H9 (cell line): Measurements from ENCODE around the gene RFNG. TPM values are rescaled to one million over a fixed set of nuclear protein-coding genes. Genes with fewer than 3 reads are reported as not detected.

Source experiments
- DNase-seq: peaks from one replicate; pipeline ENCODE4 v3.0.0-alpha.2; 2017
- H2AFZ ChIP-seq: one replicate; pipeline ENCODE4 v1.6.1; 2013; ENCODE audit warnings: mild to moderate bottlenecking, low read length, control low read depth, moderate library complexity
- H2AK5ac ChIP-seq: 2 replicates; pipeline ENCODE4 v1.6.1; 2013; ENCODE audit warnings: low read length, control low read depth, mixed read lengths; ENCODE audit not compliant: insufficient read length
- H2BK120ac ChIP-seq: one replicate; pipeline ENCODE4 v1.6.1; 2013; ENCODE audit warnings: low read depth, mild to moderate bottlenecking, low read length, control low read depth, inconsistent platforms; ENCODE audit not compliant: poor library complexity, severe bottlenecking
- H2BK12ac ChIP-seq: 2 replicates; pipeline ENCODE4 v1.6.1; 2013; ENCODE audit warnings: low read length, control low read depth, mixed read lengths, low read depth; ENCODE audit not compliant: insufficient read length
- H2BK15ac ChIP-seq: 2 replicates; pipeline ENCODE4 v1.6.1; 2013; ENCODE audit warnings: low read depth, low read length, control low read depth
- H2BK20ac ChIP-seq: one replicate; pipeline ENCODE4 v1.6.1; 2013; ENCODE audit warnings: low read depth, mild to moderate bottlenecking, low read length, control low read depth, inconsistent platforms; ENCODE audit not compliant: poor library complexity, severe bottlenecking
- H2BK5ac ChIP-seq: 2 replicates; pipeline ENCODE4 v1.6.1; 2013; ENCODE audit warnings: low read length, control low read depth, mixed read lengths; ENCODE audit not compliant: insufficient read length
- H3K14ac ChIP-seq: 2 replicates; pipeline ENCODE4 v1.6.1; 2013; ENCODE audit warnings: low read length, control low read depth; ENCODE audit not compliant: insufficient read depth
- H3K18ac ChIP-seq: 2 replicates; pipeline ENCODE4 v1.6.1; 2013; ENCODE audit warnings: low read depth, mild to moderate bottlenecking, mixed read lengths, low read length, control low read depth; ENCODE audit not compliant: insufficient read length
- H3K23ac ChIP-seq: 2 replicates; pipeline ENCODE4 v1.6.1; 2013; ENCODE audit warnings: low read length, control low read depth, mixed read lengths, low read depth; ENCODE audit not compliant: insufficient read length
- H3K23me2 ChIP-seq: 2 replicates; pipeline ENCODE4 v1.6.1; 2013; ENCODE audit warnings: low read depth, mild to moderate bottlenecking, mixed read lengths, low read length, control low read depth; ENCODE audit not compliant: insufficient read length, poor library complexity, severe bottlenecking
- H3K27ac ChIP-seq: 2 replicates; pipeline ENCODE4 v1.5.1; 2013; ENCODE audit warnings: low read length, control low read depth, mixed read lengths, low read depth; ENCODE audit not compliant: insufficient read length
- H3K27me3 ChIP-seq: 2 replicates; pipeline ENCODE4 v1.6.1; 2013; ENCODE audit warnings: low read length, control low read depth, inconsistent platforms; ENCODE audit not compliant: insufficient read depth
- H3K4ac ChIP-seq: 2 replicates; pipeline ENCODE4 v1.6.1; 2013; ENCODE audit warnings: low read depth, mild to moderate bottlenecking, control low read depth, inconsistent platforms, low read length, moderate library complexity
- H3K4me1 ChIP-seq: 2 replicates; pipeline ENCODE4 v1.6.1; 2013; ENCODE audit warnings: low read length, control low read depth, inconsistent platforms; ENCODE audit not compliant: insufficient read depth
- H3K4me2 ChIP-seq: 2 replicates; pipeline ENCODE4 v1.6.1; 2013; ENCODE audit warnings: low read length, control low read depth, mixed read lengths; ENCODE audit not compliant: insufficient read length, insufficient read depth
- H3K56ac ChIP-seq: 2 replicates; pipeline ENCODE4 v1.6.1; 2013; ENCODE audit warnings: low read depth, mild to moderate bottlenecking, mixed read lengths, low read length, control low read depth; ENCODE audit not compliant: insufficient read length
- H3K79me1 ChIP-seq: 2 replicates; pipeline ENCODE4 v1.6.1; 2013; ENCODE audit warnings: low read depth, mild to moderate bottlenecking, moderate library complexity, low read length, control low read depth, inconsistent platforms; ENCODE audit not compliant: insufficient read depth, poor library complexity, severe bottlenecking
- H3K79me2 ChIP-seq: 2 replicates; pipeline ENCODE4 v1.6.1; 2013; ENCODE audit warnings: low read length, control low read depth, inconsistent platforms; ENCODE audit not compliant: insufficient read depth
- H3K9ac ChIP-seq: 2 replicates; pipeline ENCODE4 v1.6.1; 2013; ENCODE audit warnings: low read length, control low read depth, mixed read lengths; ENCODE audit not compliant: insufficient read length; ENCODE audit errors: extremely low read depth
- H3K9me3 ChIP-seq: one replicate; pipeline ENCODE4 v1.6.1; 2013; ENCODE audit warnings: low read depth, low read length, inconsistent platforms; ENCODE audit not compliant: control insufficient read depth
- H3T11ph ChIP-seq: one replicate; pipeline ENCODE4 v1.6.1; 2013; ENCODE audit warnings: mild to moderate bottlenecking, low read length, control low read depth, inconsistent platforms
- H4K20me1 ChIP-seq: one replicate; pipeline ENCODE4 v1.6.1; 2013; ENCODE audit not compliant: control insufficient read depth, insufficient read length, insufficient read depth
- H4K5ac ChIP-seq: 2 replicates; pipeline ENCODE4 v1.6.1; 2013; ENCODE audit warnings: low read depth, mild to moderate bottlenecking, mixed read lengths, low read length, control low read depth; ENCODE audit not compliant: insufficient read length
- H4K8ac ChIP-seq: replicated peaks from 2 replicates; pipeline ENCODE4 v1.6.1; 2013; ENCODE audit warnings: low read length, control low read depth, mixed read lengths, low read depth; ENCODE audit not compliant: insufficient read length
- H4K91ac ChIP-seq: 2 replicates; pipeline ENCODE4 v1.6.1; 2013; ENCODE audit warnings: low read depth, mild to moderate bottlenecking, moderate library complexity, mixed read lengths, low read length, control low read depth; ENCODE audit not compliant: insufficient read length
- H3K27ac Mint-ChIP-seq, 3 experiments: 2 replicates in 2 of 3; 3 replicates in 1 of 3; pipeline ENCODE4 v1.8.0; 2020 to 2021; ENCODE audit warnings: mixed read lengths in 3 of 3, mild to moderate bottlenecking in 1 of 3, moderate library complexity in 1 of 3
- H3K27me3 Mint-ChIP-seq: 2 replicates; pipeline ENCODE4 v1.8.0; 2021; ENCODE audit warnings: low read depth, mild to moderate bottlenecking, moderate library complexity, mixed read lengths
- H3K36me3 Mint-ChIP-seq, 3 experiments: 2 replicates in 2 of 3; 3 replicates in 1 of 3; pipeline ENCODE4 v1.8.0; 2020 to 2021; ENCODE audit warnings: low read depth in 3 of 3, mixed read lengths in 3 of 3; ENCODE audit not compliant: insufficient read depth in 1 of 3
- H3K4me1 Mint-ChIP-seq, 2 experiments: 2 replicates each; pipeline ENCODE4 v1.8.0; 2020; ENCODE audit warnings: mixed read lengths in 2 of 2
- H3K4me3 Mint-ChIP-seq, 2 experiments: 2 replicates in 1 of 2; 3 replicates in 1 of 2; pipeline ENCODE4 v1.8.0; 2020 to 2021; ENCODE audit warnings: mild to moderate bottlenecking in 2 of 2, mixed read lengths in 2 of 2, moderate library complexity in 1 of 2
- H3K9me3 Mint-ChIP-seq, 2 experiments: 2 replicates in 1 of 2; 3 replicates in 1 of 2; pipeline ENCODE4 v1.8.0; 2020; ENCODE audit warnings: mild to moderate bottlenecking in 2 of 2, mixed read lengths in 2 of 2, moderate library complexity in 1 of 2
- WGBS: extraction: QIAGEN DNeasy Blood & Tissue Kit; methylation state at CpG from one replicate; pipeline ENCODE4 v1.1.7; 2013; ENCODE audit warnings: missing lambda C conversion rate, low lambda C conversion rate, mixed read lengths; ENCODE audit not compliant: insufficient read length; ENCODE audit errors: extremely low coverage; 5-methylcytosine and 5-hydroxymethylcytosine counted together
- total RNA-seq: library from RNA; stranded (reverse); gene quantifications from 2 replicates; pipeline ENCODE4 v1.2.1, GENCODE V29; 2021
- TF ChIP-seq, protein P1 (sequence below): fragments of 200-600 bp; sonication (generic); conservative IDR thresholded peaks from 3 replicates; pipeline ENCODE4 v1.8.0; 2021; ENCODE audit warnings: antibody characterized with exemption, mild to moderate bottlenecking

RFNG gene
- total RNA-seq, 1 experiment from 2014 or later: 34.0 TPM

- no peak overlapping the region for H4K91ac ChIP-seq
- H3T11ph ChIP-seq: no peak overlapping the region
- no peak overlapping the region for H2BK20ac ChIP-seq
- H3K9me3 ChIP-seq: no peaks in the 10 kb centered on the region
- no peaks in the 10 kb centered on the region for H3K27me3 ChIP-seq
- no peak overlapping the region for H2BK15ac ChIP-seq
- no peaks in the 10 kb centered on the region for H3K79me1 ChIP-seq
- no peaks in the 10 kb centered on the region for H3K23me2 ChIP-seq
- H3K18ac ChIP-seq: no peak overlapping the region
- H3K79me2 ChIP-seq: no peaks in the 10 kb centered on the region
- no peaks in the 10 kb centered on the region for H3K4me1 Mint-ChIP-seq
- H3K4me3 Mint-ChIP-seq: peak overlapping the region in 1 of 2 experiments; percentile 12; a peak in 1 of 5 replicates
- H3K9ac ChIP-seq: no peak overlapping the region
- no peak overlapping the region for H2BK12ac ChIP-seq
- H2AFZ ChIP-seq: no peak overlapping the region
- H2AK5ac ChIP-seq: no peak overlapping the region
- H3K56ac ChIP-seq: no peak overlapping the region
- WGBS: no CpG with 5 or more reads among the region's 36 CpGs
- DNase-seq: no peak
- H3K14ac ChIP-seq: no peak overlapping the region
- no peak overlapping the region for H3K4ac ChIP-seq
- H3K9me3 Mint-ChIP-seq: no peaks in the 10 kb centered on the region
- H4K20me1 ChIP-seq: no peaks in the 10 kb centered on the region
- no peaks in the 10 kb centered on the region for H3K4me1 ChIP-seq
- peaks cover 0 to 9% (median 9%) of the 10 kb centered on the region in 3 experiments; a peak in 6 of 7 replicates for H3K36me3 Mint-ChIP-seq
- TF ChIP-seq, protein P1, sequence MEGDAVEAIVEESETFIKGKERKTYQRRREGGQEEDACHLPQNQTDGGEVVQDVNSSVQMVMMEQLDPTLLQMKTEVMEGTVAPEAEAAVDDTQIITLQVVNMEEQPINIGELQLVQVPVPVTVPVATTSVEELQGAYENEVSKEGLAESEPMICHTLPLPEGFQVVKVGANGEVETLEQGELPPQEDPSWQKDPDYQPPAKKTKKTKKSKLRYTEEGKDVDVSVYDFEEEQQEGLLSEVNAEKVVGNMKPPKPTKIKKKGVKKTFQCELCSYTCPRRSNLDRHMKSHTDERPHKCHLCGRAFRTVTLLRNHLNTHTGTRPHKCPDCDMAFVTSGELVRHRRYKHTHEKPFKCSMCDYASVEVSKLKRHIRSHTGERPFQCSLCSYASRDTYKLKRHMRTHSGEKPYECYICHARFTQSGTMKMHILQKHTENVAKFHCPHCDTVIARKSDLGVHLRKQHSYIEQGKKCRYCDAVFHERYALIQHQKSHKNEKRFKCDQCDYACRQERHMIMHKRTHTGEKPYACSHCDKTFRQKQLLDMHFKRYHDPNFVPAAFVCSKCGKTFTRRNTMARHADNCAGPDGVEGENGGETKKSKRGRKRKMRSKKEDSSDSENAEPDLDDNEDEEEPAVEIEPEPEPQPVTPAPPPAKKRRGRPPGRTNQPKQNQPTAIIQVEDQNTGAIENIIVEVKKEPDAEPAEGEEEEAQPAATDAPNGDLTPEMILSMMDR: 0 out of 3 replicates have a peak, but pooled peaks have one; percentile 13
- no peak overlapping the region for H4K5ac ChIP-seq
- H3K27me3 Mint-ChIP-seq: no peaks in the 10 kb centered on the region
- no peak overlapping the region for H2BK5ac ChIP-seq
- no peak overlapping the region for H4K8ac ChIP-seq
- H3K4me2 ChIP-seq: no peak overlapping the region
- H3K23ac ChIP-seq: no peak overlapping the region
- H3K27ac Mint-ChIP-seq: no peak overlapping the region
- no peak overlapping the region for H2BK120ac ChIP-seq
- H3K27ac ChIP-seq: no peak overlapping the region
Measured at GRCh38 chr17:81999976-82000802, 51.4 kb downstream of the RFNG start.
